GM12878 (cell line): Measurements from ENCODE around the gene MICALL2. TPM values are rescaled to one million over a fixed set of nuclear protein-coding genes. Genes with fewer than 3 reads are reported as not detected.

Experiments
- CHD4 ChIP-seq: fragments of 200-600 bp; sonication (generic); IDR thresholded peaks from 2 replicates; pipeline ENCODE4 v1.6.1; 2016; ENCODE audit warnings: mild to moderate bottlenecking
- DPF2 ChIP-seq: fragments of 450-650 bp; IDR thresholded peaks from 2 replicates; pipeline ENCODE4 v1.6.1; 2017; ENCODE audit warnings: mild to moderate bottlenecking
- EED ChIP-seq: sonication (generic); IDR thresholded peaks from 2 replicates; pipeline ENCODE4 v1.6.1; 2016; ENCODE audit warnings: antibody characterized with exemption, low read depth
- EGR1 ChIP-seq, 2 experiments: IDR thresholded peaks; 1 replicate in 1 of 2; 2 replicates in 1 of 2; pipeline ENCODE4 v1.6.1; 2011 to 2012; ENCODE audit warnings: low read depth in 2 of 2, low read length in 2 of 2, borderline replicate concordance in 1 of 2, mild to moderate bottlenecking in 1 of 2, moderate library complexity in 1 of 2
- EP300 ChIP-seq, 2 experiments: fragments of 150-350 bp in 1 of 2; IDR thresholded peaks; 2 replicates each; pipeline ENCODE4 v1.6.1; 2011 to 2012; ENCODE audit warnings: low read depth in 2 of 2, low read length in 2 of 2, borderline replicate concordance in 1 of 2, improper control_type of control experiment in 1 of 2, inconsistent platforms in 1 of 2; ENCODE audit not compliant: control insufficient read depth in 1 of 2
- ESRRA ChIP-seq: IDR thresholded peaks from 2 replicates; pipeline ENCODE4 v1.6.1; 2012; ENCODE audit warnings: mild to moderate bottlenecking, low read length, improper control_type of control experiment
- HCFC1 ChIP-seq: fragments of 150-350 bp; IDR thresholded peaks from 2 replicates; pipeline ENCODE4 v1.6.1; 2014; ENCODE audit warnings: low read length
- JUND ChIP-seq: IDR thresholded peaks from 2 replicates; pipeline ENCODE4 v1.6.1; 2012; ENCODE audit warnings: low read depth, mild to moderate bottlenecking, low read length, improper control_type of control experiment, moderate library complexity
- KDM1A ChIP-seq: fragments of 200-600 bp; sonication (generic); IDR thresholded peaks from 2 replicates; pipeline ENCODE4 v1.6.1; 2016; ENCODE audit warnings: borderline replicate concordance
- MAX ChIP-seq: IDR thresholded peaks from 2 replicates; pipeline ENCODE4 v1.6.1; 2012; ENCODE audit warnings: low read depth, low read length, improper control_type of control experiment
- MTA2 ChIP-seq: fragments of 450-650 bp; IDR thresholded peaks from 2 replicates; pipeline ENCODE4 v1.6.1; 2016; ENCODE audit warnings: low read depth, mild to moderate bottlenecking, moderate library complexity
- NR2F1 ChIP-seq: fragments of 450-650 bp; conservative IDR thresholded peaks from 2 replicates; pipeline ENCODE4 v1.6.1; 2017; ENCODE audit warnings: mild to moderate bottlenecking
- PAX5 ChIP-seq: IDR thresholded peaks from 2 replicates; pipeline ENCODE4 v1.6.1; 2011; ENCODE audit warnings: low read depth, low read length, borderline replicate concordance
- RB1 ChIP-seq: fragments of 450-650 bp; formaldehyde crosslinking; IDR thresholded peaks from 2 replicates; pipeline ENCODE4 v1.6.1; 2017; ENCODE audit warnings: mild to moderate bottlenecking, borderline replicate concordance
- SUPT20H ChIP-seq: IDR thresholded peaks from 2 replicates; pipeline ENCODE4 v1.6.1; 2011; ENCODE audit warnings: low read depth, mild to moderate bottlenecking, low read length, moderate library complexity, borderline replicate concordance; ENCODE audit not compliant: control insufficient read depth
- TAF1 ChIP-seq: IDR thresholded peaks from 2 replicates; pipeline ENCODE4 v1.6.1; 2011; ENCODE audit warnings: mild to moderate bottlenecking, low read depth, low read length, borderline replicate concordance
- ZBED1 ChIP-seq: IDR thresholded peaks from 2 replicates; pipeline ENCODE4 v1.6.1; 2016; ENCODE audit warnings: borderline replicate concordance
- ZNF217 ChIP-seq: fragments of 450-650 bp; IDR thresholded peaks from 2 replicates; pipeline ENCODE4 v1.6.1; 2017; ENCODE audit warnings: antibody characterized with exemption, mild to moderate bottlenecking
- polyA plus RNA-seq, 11 experiments: library from polyadenylated mRNA; depleted of rRNA in 4 of 11; unstranded in 6 of 11; stranded (reverse) in 5 of 11; fragments of >200 nt; fragmentation: Nextera tagmentation in 4 of 11; fragmentation: Illumina TruSeq in 1 of 11; extraction: Ambion mirVana in 4 of 11; extraction: Trizol in 1 of 11; gene quantifications; 1 replicate in 1 of 11; 2 replicates in 10 of 11; pipeline versions ENCODE4 v1.2.1 to v1.2.3, GENCODE V29; 2011 to 2016; ENCODE audit warnings: inconsistent platforms in 2 of 11, missing spikeins in 2 of 11, low read depth in 1 of 11
- total RNA-seq, 4 experiments: library from RNA; depleted of rRNA in 3 of 4; stranded (reverse); fragments of >200 nt in 3 of 4; fragmentation: Illumina TruSeq in 1 of 4; extraction: Trizol in 1 of 4; gene quantifications; 2 replicates each; pipeline versions ENCODE4 v1.2.1 to v1.2.3, GENCODE V29; 2013 to 2021
- TF ChIP-seq, protein P1 (sequence below): fragments of 450-650 bp; IDR thresholded peaks from 2 replicates; pipeline ENCODE4 v1.6.1; 2017; ENCODE audit warnings: mild to moderate bottlenecking, moderate library complexity
- TF ChIP-seq, protein P2 (sequence below): IDR thresholded peaks from 2 replicates; pipeline ENCODE4 v1.6.1; 2011; ENCODE audit warnings: low read depth, mild to moderate bottlenecking, low read length, moderate library complexity, borderline replicate concordance; ENCODE audit errors: extremely low read depth
- TF ChIP-seq, protein P3 (sequence below): fragments of 450-650 bp; formaldehyde crosslinking; IDR thresholded peaks from 2 replicates; pipeline ENCODE4 v1.4.0; 2020; ENCODE audit warnings: mild to moderate bottlenecking, moderate library complexity

Gene MICALL2
- total and polyA plus RNA-seq, 10 of the 15 experiments (the other 5 are each of a cell fraction or from before 2014, with no cell fraction given) = 0.04 to 1.7 (median 0.83) TPM; not detected in 3

DNA sequence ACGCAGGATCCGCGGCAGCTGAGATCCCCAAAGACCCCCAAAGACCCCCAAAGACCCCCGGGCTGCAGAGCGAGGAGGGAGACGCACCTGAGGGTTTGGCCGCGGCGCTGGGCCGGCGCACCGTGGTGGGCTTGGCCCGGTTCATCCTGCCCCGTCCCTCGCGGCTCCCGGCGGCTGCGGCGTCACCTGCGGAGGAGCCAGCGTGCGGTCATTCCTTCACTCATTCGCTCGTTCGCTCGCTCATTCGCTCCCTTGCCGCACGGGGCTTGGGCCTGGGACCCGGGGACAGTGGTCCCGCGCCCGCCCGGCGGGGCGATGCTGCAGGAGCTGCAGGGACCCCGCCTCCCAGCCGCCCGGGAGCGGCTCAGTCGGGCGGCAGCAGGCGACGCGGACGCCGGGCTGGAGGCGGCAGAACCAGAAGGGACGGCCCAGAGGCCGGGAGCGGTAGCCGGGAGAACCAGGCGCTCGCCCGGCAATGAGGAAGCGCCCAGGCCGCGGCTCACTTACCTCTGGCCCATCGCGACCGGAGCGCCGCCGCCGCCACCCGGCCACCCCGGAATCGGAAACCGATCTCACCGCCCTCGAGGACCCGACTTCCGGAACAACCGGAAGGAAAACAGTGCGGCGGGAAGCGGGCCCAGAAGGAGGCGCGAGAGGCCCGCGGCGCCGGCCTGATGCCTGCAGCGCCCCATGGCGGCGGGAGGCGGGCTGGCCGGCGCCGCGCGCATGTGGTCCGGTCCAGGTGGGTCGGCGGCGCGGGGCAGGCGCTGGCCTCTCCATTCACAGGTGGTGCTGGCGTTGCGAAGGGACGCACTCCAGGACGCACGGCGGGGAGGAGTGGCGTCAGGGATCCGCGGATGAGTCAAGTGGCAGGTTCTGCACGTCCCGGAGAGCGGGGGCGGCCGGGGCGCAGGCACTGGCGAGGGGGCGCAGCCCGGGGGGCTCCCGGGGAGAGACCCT, 44.8 kb upstream of the MICALL2 start, which contains the start of gene INTS1 (continued):
- TF ChIP-seq, protein P1, sequence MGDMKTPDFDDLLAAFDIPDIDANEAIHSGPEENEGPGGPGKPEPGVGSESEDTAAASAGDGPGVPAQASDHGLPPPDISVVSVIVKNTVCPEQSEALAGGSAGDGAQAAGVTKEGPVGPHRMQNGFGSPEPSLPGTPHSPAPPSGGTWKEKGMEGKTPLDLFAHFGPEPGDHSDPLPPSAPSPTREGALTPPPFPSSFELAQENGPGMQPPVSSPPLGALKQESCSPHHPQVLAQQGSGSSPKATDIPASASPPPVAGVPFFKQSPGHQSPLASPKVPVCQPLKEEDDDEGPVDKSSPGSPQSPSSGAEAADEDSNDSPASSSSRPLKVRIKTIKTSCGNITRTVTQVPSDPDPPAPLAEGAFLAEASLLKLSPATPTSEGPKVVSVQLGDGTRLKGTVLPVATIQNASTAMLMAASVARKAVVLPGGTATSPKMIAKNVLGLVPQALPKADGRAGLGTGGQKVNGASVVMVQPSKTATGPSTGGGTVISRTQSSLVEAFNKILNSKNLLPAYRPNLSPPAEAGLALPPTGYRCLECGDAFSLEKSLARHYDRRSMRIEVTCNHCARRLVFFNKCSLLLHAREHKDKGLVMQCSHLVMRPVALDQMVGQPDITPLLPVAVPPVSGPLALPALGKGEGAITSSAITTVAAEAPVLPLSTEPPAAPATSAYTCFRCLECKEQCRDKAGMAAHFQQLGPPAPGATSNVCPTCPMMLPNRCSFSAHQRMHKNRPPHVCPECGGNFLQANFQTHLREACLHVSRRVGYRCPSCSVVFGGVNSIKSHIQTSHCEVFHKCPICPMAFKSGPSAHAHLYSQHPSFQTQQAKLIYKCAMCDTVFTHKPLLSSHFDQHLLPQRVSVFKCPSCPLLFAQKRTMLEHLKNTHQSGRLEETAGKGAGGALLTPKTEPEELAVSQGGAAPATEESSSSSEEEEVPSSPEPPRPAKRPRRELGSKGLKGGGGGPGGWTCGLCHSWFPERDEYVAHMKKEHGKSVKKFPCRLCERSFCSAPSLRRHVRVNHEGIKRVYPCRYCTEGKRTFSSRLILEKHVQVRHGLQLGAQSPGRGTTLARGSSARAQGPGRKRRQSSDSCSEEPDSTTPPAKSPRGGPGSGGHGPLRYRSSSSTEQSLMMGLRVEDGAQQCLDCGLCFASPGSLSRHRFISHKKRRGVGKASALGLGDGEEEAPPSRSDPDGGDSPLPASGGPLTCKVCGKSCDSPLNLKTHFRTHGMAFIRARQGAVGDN = peak; percentile 67; the same call in 1 of the 2 replicates
- TF ChIP-seq NR2F1 (peak; percentile 78; the same call in 1 of the 2 replicates), MAX (no peak), EED (no peak), EGR1 (IDR thresholded peaks at IDR 0.05; ENCODE audit: borderline replicate concordance in 1 of 2, low read depth in 2 of 2, low read length in 2 of 2) (peak in 1 of 2 experiments; percentile 92; a peak in 2 of 3 replicates), SUPT20H (no peak), TAF1 (peak; percentile 95), RB1 (peak; percentile 91), EP300 (IDR thresholded peaks at IDR 0.05; ENCODE audit: borderline replicate concordance in 1 of 2, control insufficient read depth in 1 of 2, low read depth in 2 of 2, low read length in 2 of 2) (no peak), DPF2 (peak; percentile 66), ESRRA (no peak), JUND (0 out of 2 replicates have a peak, but pooled peaks have one; percentile 11), PAX5 (peak; percentile 13; the same call in 1 of the 2 replicates), MTA2 (peak; percentile 53; the same call in 1 of the 2 replicates), ZNF217 (peak; percentile 64), ZBED1 (no peak), CHD4 (no peak), HCFC1 (peak; percentile 86), KDM1A (no peak)
- TF ChIP-seq, protein P2, sequence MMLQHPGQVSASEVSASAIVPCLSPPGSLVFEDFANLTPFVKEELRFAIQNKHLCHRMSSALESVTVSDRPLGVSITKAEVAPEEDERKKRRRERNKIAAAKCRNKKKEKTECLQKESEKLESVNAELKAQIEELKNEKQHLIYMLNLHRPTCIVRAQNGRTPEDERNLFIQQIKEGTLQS = no peak
- TF ChIP-seq, protein P3, sequence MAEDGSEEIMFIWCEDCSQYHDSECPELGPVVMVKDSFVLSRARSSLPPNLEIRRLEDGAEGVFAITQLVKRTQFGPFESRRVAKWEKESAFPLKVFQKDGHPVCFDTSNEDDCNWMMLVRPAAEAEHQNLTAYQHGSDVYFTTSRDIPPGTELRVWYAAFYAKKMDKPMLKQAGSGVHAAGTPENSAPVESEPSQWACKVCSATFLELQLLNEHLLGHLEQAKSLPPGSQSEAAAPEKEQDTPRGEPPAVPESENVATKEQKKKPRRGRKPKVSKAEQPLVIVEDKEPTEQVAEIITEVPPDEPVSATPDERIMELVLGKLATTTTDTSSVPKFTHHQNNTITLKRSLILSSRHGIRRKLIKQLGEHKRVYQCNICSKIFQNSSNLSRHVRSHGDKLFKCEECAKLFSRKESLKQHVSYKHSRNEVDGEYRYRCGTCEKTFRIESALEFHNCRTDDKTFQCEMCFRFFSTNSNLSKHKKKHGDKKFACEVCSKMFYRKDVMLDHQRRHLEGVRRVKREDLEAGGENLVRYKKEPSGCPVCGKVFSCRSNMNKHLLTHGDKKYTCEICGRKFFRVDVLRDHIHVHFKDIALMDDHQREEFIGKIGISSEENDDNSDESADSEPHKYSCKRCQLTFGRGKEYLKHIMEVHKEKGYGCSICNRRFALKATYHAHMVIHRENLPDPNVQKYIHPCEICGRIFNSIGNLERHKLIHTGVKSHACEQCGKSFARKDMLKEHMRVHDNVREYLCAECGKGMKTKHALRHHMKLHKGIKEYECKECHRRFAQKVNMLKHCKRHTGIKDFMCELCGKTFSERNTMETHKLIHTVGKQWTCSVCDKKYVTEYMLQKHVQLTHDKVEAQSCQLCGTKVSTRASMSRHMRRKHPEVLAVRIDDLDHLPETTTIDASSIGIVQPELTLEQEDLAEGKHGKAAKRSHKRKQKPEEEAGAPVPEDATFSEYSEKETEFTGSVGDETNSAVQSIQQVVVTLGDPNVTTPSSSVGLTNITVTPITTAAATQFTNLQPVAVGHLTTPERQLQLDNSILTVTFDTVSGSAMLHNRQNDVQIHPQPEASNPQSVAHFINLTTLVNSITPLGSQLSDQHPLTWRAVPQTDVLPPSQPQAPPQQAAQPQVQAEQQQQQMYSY (CRISPR knock-in tag) = no peak
